NCI-H2171 (cell line): ENCODE data around the gene MBNL1.

Experiments
- DNase-seq: peaks from one replicate; lab custom pipeline; 2025; lab: John Stamatoyannopoulos, UW

Gene MBNL1

GRCh38 chr3:152491922-152492321 lies 223.2 kb downstream of the MBNL1 start:
- no peak for DNase-seq

- no peak for DNase-seq
Observed at GRCh38 chr3:152496286-152496685, 227.6 kb downstream of the MBNL1 start.

GRCh38 chr3:152496716-152497115 lies 228.0 kb downstream of the MBNL1 start:
- no peak for DNase-seq

GRCh38 chr3:152497457-152497856 lies 228.7 kb downstream of the MBNL1 start:
- DNase-seq = no peak

GRCh38 chr3:152497890-152498289 lies 229.2 kb downstream of the MBNL1 start:
- DNase-seq = no peak

GRCh38 chr3:152499791-152500385 lies 231.2 kb downstream of the MBNL1 start:
- DNase-seq = no peak

GRCh38 chr3:152505926-152506325 lies 237.2 kb downstream of the MBNL1 start:
- DNase-seq = no peak

GRCh38 chr3:152508705-152509104 lies 240.0 kb downstream of the MBNL1 start:
- DNase-seq = no peak

- no peak for DNase-seq
Observed at GRCh38 chr3:152511904-152512303, 243.2 kb downstream of the MBNL1 start.

- no peak for DNase-seq
Observed at GRCh38 chr3:152513301-152513960, 244.7 kb downstream of the MBNL1 start.
